LHCN-M2 (cell line): ENCODE measurements around the gene CIRBP. TPM values are rescaled to one million over a fixed set of nuclear protein-coding genes. Genes with fewer than 3 reads are reported as not detected.

Experiments used
- DNase-seq: peaks from one replicate; pipeline ENCODE4 v3.0.0-alpha.2; 2012; ENCODE audit warnings: low read depth
- total RNA-seq: library from RNA; depleted of rRNA; stranded (reverse); fragments of >200 nt; gene quantifications from 2 replicates; pipeline ENCODE4 v1.2.3, GENCODE V29; 2014

The CIRBP gene
- total RNA-seq, 1 experiment from 2014 or later, result 293 TPM

DNA sequence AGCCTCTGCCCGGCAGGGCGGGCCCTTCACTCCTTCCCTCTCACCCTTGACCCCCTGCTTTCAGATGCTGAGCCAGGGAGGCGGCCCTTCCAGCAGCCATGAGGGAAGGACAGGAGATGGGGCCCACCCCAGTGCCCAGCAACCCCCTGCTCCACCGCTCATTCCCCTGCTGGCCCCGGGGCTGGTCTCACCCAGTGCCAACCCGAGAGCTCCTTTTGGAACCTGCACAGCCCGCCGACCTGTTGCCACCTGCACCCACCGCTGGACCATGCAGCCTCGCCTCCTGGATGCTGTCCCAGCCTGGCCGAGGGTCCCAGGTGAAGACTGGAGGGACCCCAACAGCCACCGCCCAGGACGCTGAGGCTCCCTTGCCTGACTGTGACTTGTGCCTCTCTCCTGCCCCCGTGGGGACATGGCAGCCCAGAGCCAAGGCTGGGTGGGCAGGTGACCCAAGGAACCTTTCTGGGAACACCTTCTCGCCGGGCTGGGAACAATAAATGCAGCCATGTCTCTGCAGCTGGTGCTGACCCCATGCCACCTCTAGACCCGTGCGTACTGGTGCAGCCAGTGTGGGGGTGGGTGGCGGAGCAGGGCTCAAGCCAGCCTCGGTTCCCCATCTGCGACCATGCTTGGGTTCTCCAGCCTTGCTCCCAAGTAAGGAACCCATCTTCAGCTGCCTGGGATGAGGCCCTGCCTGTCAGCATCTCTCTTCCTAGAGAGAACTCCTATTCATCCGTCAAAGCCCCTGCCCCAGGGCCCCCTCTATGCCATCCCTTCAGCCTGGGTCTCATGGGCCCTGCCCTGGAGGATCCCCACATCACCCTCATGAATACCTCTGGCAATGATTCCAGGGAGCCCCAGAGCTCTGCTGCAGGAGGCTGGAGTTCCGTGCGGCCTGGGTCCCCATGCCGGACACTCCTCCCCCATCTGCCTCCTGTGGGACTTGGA lies 9.9 kb downstream of the CIRBP start:
- no peak for DNase-seq

DNA sequence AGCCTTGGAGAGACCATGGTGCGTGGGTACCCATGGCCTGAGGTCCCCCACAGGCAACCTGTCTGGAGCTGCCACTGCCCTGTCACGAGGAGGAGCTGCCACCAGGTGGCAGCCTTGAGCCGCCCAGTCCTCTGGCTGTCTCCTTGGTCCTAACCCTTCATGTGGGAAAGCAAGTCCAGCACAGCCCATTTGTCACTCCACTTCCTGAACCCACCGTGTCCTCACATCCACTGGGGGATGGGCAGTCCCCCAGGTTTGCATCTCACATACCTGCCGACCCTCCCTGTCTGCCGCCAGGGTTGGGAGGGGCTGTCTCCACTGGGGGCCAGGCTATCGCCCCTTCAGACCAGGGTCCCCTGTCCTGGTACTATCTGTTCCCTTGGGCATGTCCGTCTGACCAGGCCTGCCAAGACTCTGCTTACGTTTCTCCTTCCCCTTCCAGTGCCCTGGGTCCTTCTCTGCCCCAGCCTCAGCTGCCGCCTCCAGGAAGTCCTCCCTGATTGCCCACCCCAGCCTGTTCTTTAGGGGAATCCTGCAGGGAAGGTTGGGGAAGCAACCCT lies 10.7 kb downstream of the CIRBP start:
- DNase-seq, result peak; percentile 72

DNA sequence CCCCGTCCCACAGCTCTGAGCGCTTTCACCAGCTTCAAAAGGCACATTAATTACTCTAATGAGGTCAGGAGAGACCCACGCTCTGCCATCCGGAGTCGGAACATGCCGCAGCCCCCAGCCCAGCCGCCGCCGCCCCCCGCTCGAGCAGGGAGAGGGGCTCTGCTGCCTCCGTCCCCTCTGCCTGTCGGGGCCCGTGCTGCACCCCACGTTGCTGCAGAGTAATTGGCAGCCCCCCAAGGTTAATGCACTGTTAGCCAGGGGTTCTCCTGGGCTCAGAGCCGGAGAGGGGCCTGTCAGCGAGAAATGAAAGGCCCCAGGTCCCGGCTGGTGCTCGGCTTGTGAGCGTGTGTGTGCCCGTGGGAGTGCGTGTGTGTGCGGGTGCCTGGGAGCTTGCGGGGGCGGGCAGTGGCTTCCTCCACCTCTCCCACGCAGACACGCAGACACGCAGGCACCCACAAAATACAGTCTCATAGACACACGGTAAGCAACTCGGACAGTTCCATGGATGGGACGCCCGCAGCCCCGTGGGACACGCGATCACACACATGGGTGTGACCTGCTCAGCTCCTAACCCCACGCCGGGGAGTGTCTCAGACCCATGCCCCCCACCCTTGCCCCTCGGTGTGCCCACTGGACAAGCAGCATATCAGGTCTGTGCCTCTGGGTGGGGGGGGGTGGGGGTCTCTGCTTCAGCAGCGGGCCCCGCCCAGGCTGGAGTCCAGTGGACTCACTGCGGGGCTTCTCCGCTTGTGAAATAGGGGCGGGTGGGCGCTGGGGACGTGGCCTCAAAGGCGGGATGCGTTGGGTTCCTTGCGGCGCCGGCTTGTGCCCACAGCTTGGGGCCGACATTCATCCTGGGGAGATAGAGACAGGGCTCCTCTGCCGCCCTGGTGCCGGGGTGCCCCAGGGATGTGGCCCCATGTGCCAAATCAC lies 11.8 kb downstream of the CIRBP start:
- no peak for DNase-seq

DNA sequence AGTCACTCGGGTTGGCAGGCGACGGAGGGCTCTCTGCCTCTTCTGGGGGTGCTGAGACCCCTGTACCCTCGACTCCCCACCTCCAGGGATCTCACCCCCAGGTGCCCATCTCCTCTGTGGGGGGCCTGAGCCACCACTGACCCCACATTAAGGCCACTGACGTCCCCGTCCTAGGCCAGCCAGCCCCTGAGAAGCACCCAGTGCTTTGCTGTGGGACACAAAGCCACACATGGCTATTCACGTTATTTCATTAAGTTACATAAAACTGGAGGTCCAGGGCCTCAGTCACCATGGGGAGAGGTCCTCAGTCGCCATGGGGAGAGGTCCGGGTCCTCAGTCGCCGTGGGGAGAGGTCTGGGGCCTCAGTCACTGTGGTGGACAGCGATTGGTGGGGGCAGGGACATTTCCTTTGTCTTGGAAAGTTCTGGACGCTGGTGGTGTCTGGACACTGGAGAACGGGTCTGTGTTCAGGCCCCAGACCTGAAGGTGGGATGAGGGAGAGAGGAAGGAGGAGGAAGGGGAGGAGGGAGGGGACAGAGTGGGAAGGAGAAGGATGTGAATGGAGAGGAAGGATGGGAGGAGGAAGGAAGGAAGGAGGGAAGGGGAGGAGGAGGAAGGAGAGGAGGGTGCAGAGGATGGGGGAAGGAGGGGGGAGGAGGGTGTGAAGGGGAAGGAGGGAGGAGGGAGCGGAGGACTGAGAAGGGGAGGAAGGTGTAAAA lies 12.6 kb downstream of the CIRBP start:
- no peak for DNase-seq

DNA sequence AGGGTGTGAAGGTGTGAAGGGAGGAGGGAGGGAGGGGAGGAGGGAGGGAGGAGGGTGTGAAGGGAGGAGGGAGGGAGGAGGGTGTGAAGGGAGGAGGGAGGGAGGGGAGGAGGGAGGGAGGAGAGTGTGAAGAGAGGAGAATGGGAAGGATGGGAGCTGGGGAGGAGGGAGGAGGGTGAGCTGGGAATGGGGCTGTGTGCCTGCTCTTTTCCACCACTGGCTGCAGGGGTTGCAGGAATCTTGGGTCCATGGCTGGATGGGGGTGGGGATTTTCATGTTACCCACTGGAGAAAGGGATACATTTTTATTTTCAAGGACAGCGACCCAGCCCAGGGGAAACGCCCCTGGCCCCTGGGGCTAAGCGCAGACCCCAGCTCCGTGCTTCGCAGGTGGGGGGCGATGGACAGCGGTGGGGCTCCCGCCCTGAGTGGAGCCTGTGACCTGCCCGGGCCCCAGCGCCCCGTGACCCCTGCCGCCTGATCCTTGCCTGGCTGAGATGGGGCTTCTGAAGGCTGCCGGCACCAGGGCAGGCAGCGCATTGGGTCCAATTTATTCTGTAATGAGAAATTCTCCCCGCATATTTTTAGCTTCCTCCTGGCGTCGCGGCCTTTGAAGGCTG lies 13.6 kb downstream of the CIRBP start:
- DNase-seq, result no peak

DNA sequence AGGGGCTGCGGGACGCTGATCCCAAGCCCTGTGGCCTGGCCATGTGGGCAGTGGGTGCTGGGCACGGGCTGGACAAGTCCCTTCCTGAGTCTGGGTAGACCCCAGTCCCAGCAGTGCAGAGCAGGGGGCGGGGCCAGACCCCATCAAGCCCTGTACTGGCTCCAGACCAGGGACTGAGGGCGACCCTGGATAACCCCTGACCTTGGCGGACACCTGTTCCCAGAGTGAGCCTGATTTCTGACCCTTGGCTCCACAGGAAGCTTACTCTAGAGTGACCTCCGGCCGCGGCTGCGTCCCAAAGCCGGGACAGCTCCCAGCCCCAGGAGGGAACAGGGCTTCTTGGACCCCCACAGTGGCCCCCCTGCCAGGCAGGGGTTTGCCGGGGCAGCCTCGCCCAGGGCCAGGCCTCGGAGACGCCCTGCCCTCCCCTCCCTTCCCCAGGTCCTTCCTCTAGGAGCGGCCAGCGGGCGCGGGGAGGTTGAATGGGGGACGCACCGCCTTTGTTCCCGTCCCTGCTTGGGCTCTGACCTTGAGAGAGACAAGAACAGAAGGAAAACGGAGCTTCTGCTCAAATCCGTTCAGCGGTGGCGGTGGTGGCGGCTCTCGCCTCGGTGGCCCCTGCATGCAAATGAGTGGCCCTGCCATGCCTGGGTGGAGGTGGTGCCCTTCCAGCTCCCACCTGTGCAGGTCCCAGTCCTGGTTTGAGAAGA lies 14.2 kb downstream of the CIRBP start:
- DNase-seq, result no peak

DNA sequence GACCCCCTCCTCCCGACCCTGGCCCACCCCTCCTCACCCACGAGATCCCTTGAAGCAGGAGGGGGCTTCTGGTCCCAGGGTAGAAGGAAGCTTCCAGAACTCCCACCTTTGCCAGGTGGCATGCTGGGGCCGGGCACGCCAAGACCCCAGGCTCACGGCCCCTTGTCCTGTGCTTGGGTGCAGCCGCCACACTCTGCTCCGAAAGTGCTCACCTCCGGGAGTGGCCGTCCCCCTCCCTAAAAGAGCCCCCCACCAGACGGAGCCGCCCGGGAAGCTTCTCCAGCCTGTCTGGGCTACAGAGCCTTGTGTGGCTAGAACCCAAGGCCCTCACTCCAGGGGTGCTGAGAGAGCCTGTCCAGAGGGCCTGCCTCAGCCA lies 14.8 kb downstream of the CIRBP start:
- DNase-seq, result no peak

DNA sequence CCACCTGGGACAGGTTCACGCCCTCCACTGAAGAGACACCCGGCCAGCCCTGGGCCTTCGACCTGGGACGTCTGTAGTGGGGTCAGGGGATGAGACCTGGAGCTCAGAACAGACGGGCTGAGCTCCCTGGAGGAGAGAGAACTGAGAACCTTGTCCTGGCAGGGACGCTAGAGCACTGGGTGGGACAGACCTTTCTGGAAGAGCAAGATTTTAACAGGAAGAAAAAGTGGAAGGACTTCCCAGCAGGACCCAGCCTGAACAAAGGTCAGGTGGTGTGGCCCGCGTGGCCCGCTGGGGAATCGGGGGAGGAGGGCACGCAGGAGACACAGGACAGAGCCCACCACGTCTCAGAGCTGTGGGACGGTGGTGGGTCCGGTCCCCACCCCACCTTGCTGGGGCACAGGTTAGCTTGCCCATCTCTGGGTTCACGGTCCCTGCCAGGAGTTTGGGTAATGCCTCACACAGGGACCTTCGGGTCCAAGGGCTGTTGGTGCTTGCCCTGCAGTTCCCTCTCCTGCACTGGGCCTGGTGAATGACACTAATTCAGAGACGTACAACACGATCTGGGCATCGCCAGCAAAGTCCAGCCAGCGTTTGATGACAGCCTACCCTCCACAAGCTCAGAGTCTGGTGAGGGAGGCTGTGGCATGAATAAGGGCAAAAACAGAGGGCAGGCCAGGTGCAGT lies 15.3 kb downstream of the CIRBP start:
- DNase-seq, result no peak

DNA sequence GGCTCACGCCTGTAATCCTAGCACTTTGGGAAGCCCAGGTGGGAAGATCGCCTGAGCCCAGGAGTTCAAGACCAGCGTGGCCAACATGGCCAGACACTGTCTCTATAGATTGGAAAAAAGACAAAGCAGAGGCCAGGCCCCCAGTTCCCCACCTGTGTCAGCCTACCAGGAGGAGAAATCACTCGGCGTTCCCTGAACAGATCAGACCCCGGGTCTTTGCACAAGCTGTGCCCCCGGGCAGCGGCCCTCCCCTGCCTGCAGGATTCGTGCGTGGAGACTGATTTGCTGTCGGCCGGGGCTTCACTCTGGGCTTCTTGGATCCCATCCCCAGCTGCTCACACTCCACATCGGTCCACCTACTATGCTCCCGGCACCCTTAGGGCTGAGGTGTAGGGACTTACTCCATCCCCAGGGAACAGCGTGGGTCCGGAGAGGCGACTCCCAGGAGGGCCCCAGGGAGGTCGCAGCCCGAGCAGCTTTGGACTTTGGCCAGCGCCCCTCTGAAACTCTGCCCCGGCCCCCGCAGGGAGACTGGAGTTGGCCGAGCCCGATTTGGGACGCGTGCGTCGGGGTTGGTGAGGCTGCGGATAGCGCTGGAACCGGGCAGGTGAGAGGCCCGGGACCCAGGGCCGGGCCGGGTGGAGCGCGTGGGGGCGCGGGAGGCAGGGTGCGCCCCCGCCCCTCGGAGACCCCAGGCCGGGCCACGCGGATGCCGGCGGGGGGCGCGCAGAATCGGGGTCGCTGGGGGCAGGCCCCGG lies 16.0 kb downstream of the CIRBP start:
- no peak for DNase-seq

DNA sequence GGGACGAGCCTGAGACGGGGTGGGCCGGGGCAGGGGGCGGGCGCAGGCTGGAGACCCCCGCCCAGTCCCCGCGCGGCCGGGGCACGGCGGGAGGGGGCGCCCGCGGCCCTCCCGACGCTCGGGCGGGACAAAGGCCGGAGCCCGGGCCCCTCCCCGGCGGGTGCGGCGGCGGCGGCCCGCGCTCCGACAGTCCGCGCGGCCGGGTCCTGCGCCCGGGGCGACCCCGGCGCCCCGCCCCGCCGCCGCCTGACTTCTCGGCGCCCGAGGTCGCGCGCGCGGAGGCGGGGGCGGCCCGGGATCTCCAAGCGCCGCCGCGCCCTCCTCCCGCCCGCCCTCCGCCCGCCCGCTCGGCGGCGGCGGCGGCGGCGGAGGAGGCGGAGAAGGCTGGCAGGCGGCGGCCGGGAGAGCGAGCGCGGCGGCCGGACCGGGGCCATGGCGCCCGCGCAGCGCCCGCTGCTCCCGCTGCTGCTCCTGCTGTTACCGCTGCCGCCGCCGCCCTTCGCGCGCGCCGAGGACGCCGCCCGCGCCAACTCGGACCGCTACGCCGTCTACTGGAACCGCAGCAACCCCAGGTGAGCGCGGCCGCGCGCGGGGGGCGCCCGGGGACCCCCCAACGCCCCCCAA lies 16.7 kb downstream of the CIRBP start, which contains the start of gene EFNA2:
Gene EFNA2 (plus strand): TSS at position 137 of the 624 bp plus-strand sequence. CDS start 296 bp downstream, at position 433.
- DNase-seq, result no peak

DNA sequence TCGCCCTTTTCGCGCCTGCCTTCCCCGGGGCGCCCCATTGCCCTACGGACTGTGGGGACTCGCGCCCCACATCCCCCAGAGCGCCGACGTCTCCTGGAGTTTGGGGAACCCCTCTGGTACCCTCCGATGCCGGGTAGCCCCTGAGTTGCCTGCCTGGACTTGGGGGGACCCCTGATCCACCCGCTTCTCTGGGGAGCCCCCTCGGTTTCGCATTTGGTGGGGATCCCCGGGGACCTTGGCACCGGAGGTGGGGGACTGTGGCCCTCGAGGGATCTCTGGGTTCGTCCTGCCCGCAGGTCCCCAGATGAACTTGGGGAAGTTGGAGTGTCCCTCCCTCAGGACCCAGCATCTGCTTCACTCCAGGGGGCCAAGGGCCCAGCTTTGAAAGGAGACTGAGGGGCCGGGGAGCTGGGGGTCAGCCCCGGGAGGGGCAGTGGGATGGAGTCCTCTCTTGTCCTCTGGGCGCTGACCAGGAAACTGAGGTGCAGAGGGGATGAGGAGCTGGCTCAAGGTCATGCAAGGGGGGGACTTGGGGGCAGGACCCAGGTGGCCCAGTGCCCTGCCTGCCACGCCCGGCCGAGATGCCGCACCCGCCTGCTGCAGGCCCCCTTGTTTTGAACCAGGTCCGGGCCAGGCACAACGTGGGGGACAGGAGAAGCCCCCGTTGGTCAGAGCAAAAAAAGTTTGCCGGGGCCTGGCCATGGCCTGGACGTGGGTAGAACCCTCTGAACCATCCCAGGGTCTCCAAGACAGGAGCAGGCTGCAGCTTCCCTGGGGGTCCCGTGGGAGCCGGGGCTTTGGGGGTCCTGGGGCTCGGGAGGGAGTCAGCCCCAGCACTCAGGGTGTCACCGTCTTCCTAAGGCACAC lies 17.6 kb downstream of the CIRBP start:
- DNase-seq, result no peak

DNA sequence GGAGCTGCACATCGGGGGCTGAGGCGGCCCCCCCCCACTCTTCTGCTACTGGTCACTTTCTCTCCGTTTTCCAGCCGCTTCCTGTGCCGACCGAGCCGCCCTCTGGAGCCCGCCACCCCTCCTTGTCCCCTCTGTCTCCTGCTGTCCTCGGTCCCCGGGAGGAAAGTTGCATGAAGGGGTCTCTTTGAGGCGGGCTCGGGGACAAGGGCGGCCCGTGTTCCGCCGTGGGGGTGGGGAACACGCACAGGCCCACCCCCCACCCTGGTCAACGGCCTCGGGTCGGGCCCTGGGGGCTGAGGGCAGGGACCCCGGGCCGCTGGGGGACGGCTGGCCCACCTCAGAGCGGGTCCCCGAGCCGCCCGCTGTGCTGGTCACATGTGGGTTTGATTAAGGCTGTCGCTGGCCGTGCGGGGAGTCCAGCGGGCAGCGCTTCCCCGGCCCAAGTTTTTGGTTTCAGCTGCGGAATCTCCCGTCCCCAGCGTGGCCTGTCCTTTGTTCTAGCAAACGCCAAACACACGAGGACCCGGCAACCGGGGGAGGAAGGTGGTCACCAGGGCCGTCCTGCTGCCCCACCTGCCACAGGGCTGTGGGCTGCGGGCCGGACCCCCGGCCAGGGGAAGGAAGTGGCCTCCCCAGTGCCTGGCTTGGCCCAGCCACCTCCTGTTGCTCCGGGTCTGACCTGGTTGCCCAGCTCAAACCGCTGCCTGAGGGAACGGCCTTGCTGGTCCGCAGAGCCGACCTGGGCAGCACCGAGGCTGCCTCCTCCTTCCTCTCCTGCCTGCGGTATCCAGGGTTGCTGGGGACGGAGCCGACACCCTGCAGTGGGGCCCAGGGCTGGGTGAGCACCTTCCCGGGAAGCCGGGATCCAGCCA lies 18.5 kb downstream of the CIRBP start:
- DNase-seq, result no peak

DNA sequence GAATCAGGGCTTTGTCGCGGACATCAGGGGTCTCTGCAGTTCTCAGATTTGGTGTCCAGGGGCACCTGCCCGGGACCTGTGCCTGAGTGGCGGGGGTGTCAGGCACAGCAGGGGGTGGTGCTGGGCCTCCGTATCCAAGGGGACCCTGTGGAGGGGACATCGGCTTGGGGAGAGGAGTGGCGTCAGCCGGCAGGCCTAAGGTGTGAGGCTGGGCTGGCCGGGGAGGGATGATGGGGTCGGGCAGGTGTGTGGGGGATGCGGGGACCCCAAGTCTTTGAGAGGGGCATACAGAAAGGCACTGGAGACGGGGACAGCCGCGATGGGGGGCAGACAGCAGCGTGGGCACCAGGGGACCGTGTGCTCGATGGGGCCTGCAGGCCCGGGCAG lies 19.1 kb downstream of the CIRBP start:
- no peak for DNase-seq

DNA sequence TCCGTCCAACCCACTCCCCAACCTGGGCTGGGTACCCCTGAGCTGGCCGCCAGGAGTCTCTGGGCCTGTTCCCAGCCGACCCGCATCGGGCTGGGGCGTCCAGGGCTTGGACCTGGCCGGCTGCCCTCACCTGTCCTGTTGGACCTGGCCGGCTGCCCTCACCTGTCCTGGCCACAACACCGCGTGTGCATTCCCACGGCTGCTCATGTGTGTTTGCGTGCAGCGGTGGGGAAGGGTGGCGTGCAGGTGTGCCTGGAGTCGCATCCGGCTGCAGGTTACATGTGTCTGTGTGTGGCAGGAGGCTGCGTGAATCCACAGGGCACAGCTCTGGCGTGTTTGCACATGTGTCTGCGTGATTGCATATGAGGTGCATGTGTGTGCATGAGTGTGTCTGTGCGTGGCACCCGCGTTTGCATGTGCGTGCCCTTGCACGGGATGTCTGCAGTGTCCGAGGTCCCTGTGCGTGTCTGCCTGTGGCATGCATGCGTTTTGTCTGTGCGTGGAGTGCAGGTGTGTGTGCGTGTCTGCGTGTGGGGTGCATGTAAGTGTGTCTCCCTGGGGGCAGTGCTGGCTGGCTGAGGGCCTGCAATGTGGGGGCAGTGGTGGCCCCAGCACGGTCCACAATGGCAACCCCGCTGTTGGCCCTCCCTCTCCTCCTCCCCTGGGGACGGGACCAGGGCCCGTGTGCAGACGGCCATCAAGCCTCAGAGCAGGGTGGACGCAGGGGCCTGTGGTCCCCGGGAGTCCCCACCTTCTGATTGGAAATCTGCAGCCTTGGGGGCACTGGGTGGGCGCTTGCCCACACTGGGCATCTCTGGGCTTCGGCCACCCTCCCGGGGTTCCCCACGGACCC lies 19.9 kb downstream of the CIRBP start:
- no peak for DNase-seq

DNA sequence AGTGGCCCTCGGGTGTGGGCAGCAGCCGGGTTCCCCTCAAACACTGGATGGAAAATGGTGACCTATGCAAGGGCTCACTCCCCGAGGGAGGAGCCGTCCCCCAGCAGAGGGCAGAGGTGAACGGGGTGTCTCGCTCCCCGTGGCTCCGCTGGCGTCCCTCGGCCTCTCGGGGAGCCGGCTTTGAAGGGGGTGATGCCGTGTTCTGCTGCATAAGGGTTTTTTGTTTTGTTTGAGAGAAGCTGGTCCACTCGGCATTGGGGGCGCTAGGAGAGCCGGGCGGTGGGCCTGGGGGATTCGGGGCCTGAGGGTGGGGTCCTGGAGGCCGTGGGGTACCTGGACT lies 20.5 kb downstream of the CIRBP start:
- no peak for DNase-seq
